Measurements from ENCODE around the gene HMG20A.

DNA sequence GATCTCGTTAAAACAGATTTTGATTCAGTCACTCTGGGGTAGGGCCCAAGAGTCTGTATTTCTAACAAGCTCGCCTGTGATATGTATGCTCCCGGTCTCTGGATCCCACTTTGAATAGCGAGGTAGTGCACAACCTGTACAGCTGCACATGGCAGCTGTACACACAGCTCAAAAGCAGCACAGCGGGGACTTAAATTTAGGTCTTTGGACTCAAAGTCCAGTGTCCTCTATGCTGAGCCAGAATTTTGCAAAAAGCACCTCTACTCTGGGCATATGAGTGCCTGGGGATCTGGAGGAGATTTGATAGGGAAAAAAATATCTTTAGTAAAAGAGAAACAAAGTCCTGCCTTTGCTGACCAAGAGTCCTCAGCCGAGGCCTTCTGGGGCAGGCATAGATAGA lies 83.1 kb downstream of the HMG20A start:
- TF ChIP-seq CTCF (IDR thresholded peaks at IDR 0.05) (no peak), POLR2A (IDR thresholded peaks at IDR 0.05) (no peak)

Measured in Peyer's patch (tissue), 4 donors.